ENCODE data around the gene OSBPL2.
A peak's percentile ranks its signal among the peaks of the same experiment; 100 is the strongest.

The OSBPL2 gene

GRCh38 chr20:62237801-62238568, at the start of gene OSBPL2:
TSS of gene OSBPL2 (plus strand) at chr20:62238521. CDS start at chr20:62256185, 17,664 bp downstream.
- H3K9me3 ChIP-seq (ENCODE audit: low read length) = no peaks in the 10 kb centered on the region
- peak within 1 kb of the TSS; percentile 34 for H3K9ac ChIP-seq (ENCODE audit: low read length)
- H3K4me1 ChIP-seq (ENCODE audit: insufficient read depth, low read length) = peaks cover 12% of the 10 kb centered on the region
- H3K27ac ChIP-seq (ENCODE audit: low read depth, low read length) = no peak within 1 kb of the TSS
- no peaks in the 10 kb centered on the region for H3K36me3 ChIP-seq (ENCODE audit: insufficient read depth, low read length)
- H3K4me3 ChIP-seq (ENCODE audit: low read depth in 1 of 2, low read length in 2 of 2) = peak within 1 kb of the TSS; percentile 65 to 82
- peaks cover 0 to 15% of the 10 kb centered on the region in 2 donors for H3K27me3 ChIP-seq (ENCODE audit: control insufficient read depth in 1 of 2, insufficient read depth in 2 of 2, low read length in 2 of 2)

- H3K27ac ChIP-seq (ENCODE audit: low read depth, low read length) = no peak overlapping the region
Observed at GRCh38 chr20:62190639-62191411, 47.5 kb upstream of the OSBPL2 start.

GRCh38 chr20:62191781-62192559, 46.4 kb upstream of the OSBPL2 start:
- no peaks in the 10 kb centered on the region for H3K4me1 ChIP-seq (ENCODE audit: insufficient read depth, low read length)
- peaks cover 15% of the 10 kb centered on the region for H3K36me3 ChIP-seq (ENCODE audit: insufficient read depth, low read length)
- no peak overlapping the region for H3K27ac ChIP-seq (ENCODE audit: low read depth, low read length)
- no peak overlapping the region for H3K9ac ChIP-seq (ENCODE audit: low read length)
- no peaks in the 10 kb centered on the region for H3K9me3 ChIP-seq (ENCODE audit: low read length)
- no peak overlapping the region for H3K4me3 ChIP-seq (ENCODE audit: low read depth in 1 of 2, low read length in 2 of 2)
- H3K27me3 ChIP-seq (ENCODE audit: control insufficient read depth in 1 of 2, insufficient read depth in 2 of 2, low read length in 2 of 2) = no peaks in the 10 kb centered on the region

More at GRCh38 chr20:62190639-62191411, 47.5 kb upstream of the OSBPL2 start:
- Histone ChIP-seq H3K4me1 (ENCODE audit: insufficient read depth, low read length) (no peaks in the 10 kb centered on the region), H3K9ac (ENCODE audit: low read length) (no peak overlapping the region), H3K36me3 (ENCODE audit: insufficient read depth, low read length) (peaks cover 15% of the 10 kb centered on the region), H3K27me3 (ENCODE audit: control insufficient read depth in 1 of 2, insufficient read depth in 2 of 2, low read length in 2 of 2) (no peaks in the 10 kb centered on the region), H3K9me3 (ENCODE audit: low read length) (no peaks in the 10 kb centered on the region), H3K4me3 (ENCODE audit: low read depth in 1 of 2, low read length in 2 of 2) (no peak overlapping the region)

- Histone ChIP-seq H3K36me3 (ENCODE audit: insufficient read depth, low read length) (peaks cover 21% of the 10 kb centered on the region), H3K27me3 (ENCODE audit: control insufficient read depth in 1 of 2, insufficient read depth in 2 of 2, low read length in 2 of 2) (no peaks in the 10 kb centered on the region), H3K4me1 (ENCODE audit: insufficient read depth, low read length) (no peaks in the 10 kb centered on the region), H3K4me3 (ENCODE audit: low read depth in 1 of 2, low read length in 2 of 2) (no peak overlapping the region), H3K9me3 (ENCODE audit: low read length) (no peaks in the 10 kb centered on the region), H3K27ac (ENCODE audit: low read depth, low read length) (no peak overlapping the region), H3K9ac (ENCODE audit: low read length) (no peak overlapping the region)
Observed at GRCh38 chr20:62192635-62193034, 45.7 kb upstream of the OSBPL2 start.

GRCh38 chr20:62193079-62194025, 45.0 kb upstream of the OSBPL2 start:
- Histone ChIP-seq H3K27ac (ENCODE audit: low read depth, low read length) (no peak overlapping the region), H3K9me3 (ENCODE audit: low read length) (no peaks in the 10 kb centered on the region), H3K9ac (ENCODE audit: low read length) (no peak overlapping the region), H3K4me1 (ENCODE audit: insufficient read depth, low read length) (no peaks in the 10 kb centered on the region), H3K36me3 (ENCODE audit: insufficient read depth, low read length) (peaks cover 28% of the 10 kb centered on the region), H3K4me3 (ENCODE audit: low read depth in 1 of 2, low read length in 2 of 2) (no peak overlapping the region), H3K27me3 (ENCODE audit: control insufficient read depth in 1 of 2, insufficient read depth in 2 of 2, low read length in 2 of 2) (no peaks in the 10 kb centered on the region)

- Histone ChIP-seq H3K9me3 (ENCODE audit: low read length) (no peaks in the 10 kb centered on the region), H3K27ac (ENCODE audit: low read depth, low read length) (no peak overlapping the region), H3K4me3 (ENCODE audit: low read depth in 1 of 2, low read length in 2 of 2) (no peak overlapping the region), H3K36me3 (ENCODE audit: insufficient read depth, low read length) (peaks cover 33% of the 10 kb centered on the region), H3K9ac (ENCODE audit: low read length) (no peak overlapping the region), H3K4me1 (ENCODE audit: insufficient read depth, low read length) (no peaks in the 10 kb centered on the region), H3K27me3 (ENCODE audit: control insufficient read depth in 1 of 2, insufficient read depth in 2 of 2, low read length in 2 of 2) (no peaks in the 10 kb centered on the region)
Observed at GRCh38 chr20:62195075-62195405, 43.3 kb upstream of the OSBPL2 start.

- H3K9ac ChIP-seq (ENCODE audit: low read length) = no peak overlapping the region
- no peaks in the 10 kb centered on the region for H3K9me3 ChIP-seq (ENCODE audit: low read length)
- H3K36me3 ChIP-seq (ENCODE audit: insufficient read depth, low read length) = peaks cover 35% of the 10 kb centered on the region
- no peaks in the 10 kb centered on the region for H3K4me1 ChIP-seq (ENCODE audit: insufficient read depth, low read length)
- no peak overlapping the region for H3K4me3 ChIP-seq (ENCODE audit: low read depth in 1 of 2, low read length in 2 of 2)
- no peak overlapping the region for H3K27ac ChIP-seq (ENCODE audit: low read depth, low read length)
- no peaks in the 10 kb centered on the region for H3K27me3 ChIP-seq (ENCODE audit: control insufficient read depth in 1 of 2, insufficient read depth in 2 of 2, low read length in 2 of 2)
Observed at GRCh38 chr20:62195736-62196135, 42.6 kb upstream of the OSBPL2 start.

- H3K4me1 ChIP-seq (ENCODE audit: insufficient read depth, low read length) = no peaks in the 10 kb centered on the region
- H3K36me3 ChIP-seq (ENCODE audit: insufficient read depth, low read length) = peaks cover 37% of the 10 kb centered on the region
- no peak overlapping the region for H3K9ac ChIP-seq (ENCODE audit: low read length)
- H3K27me3 ChIP-seq (ENCODE audit: control insufficient read depth in 1 of 2, insufficient read depth in 2 of 2, low read length in 2 of 2) = no peaks in the 10 kb centered on the region
- H3K4me3 ChIP-seq (ENCODE audit: low read depth in 1 of 2, low read length in 2 of 2) = no peak overlapping the region
- no peaks in the 10 kb centered on the region for H3K9me3 ChIP-seq (ENCODE audit: low read length)
- no peak overlapping the region for H3K27ac ChIP-seq (ENCODE audit: low read depth, low read length)
Observed at GRCh38 chr20:62196286-62196685, 42.0 kb upstream of the OSBPL2 start.

GRCh38 chr20:62197311-62197710, 41.0 kb upstream of the OSBPL2 start:
- Histone ChIP-seq H3K4me3 (ENCODE audit: low read depth in 1 of 2, low read length in 2 of 2) (no peak overlapping the region), H3K9ac (ENCODE audit: low read length) (no peak overlapping the region), H3K9me3 (ENCODE audit: low read length) (no peaks in the 10 kb centered on the region), H3K27me3 (ENCODE audit: control insufficient read depth in 1 of 2, insufficient read depth in 2 of 2, low read length in 2 of 2) (no peaks in the 10 kb centered on the region), H3K36me3 (ENCODE audit: insufficient read depth, low read length) (peaks cover 38% of the 10 kb centered on the region), H3K4me1 (ENCODE audit: insufficient read depth, low read length) (no peaks in the 10 kb centered on the region), H3K27ac (ENCODE audit: low read depth, low read length) (no peak overlapping the region)

- Histone ChIP-seq H3K4me1 (ENCODE audit: insufficient read depth, low read length) (no peaks in the 10 kb centered on the region), H3K9me3 (ENCODE audit: low read length) (no peaks in the 10 kb centered on the region), H3K4me3 (ENCODE audit: low read depth in 1 of 2, low read length in 2 of 2) (no peak overlapping the region), H3K9ac (ENCODE audit: low read length) (no peak overlapping the region), H3K27ac (ENCODE audit: low read depth, low read length) (no peak overlapping the region), H3K27me3 (ENCODE audit: control insufficient read depth in 1 of 2, insufficient read depth in 2 of 2, low read length in 2 of 2) (no peaks in the 10 kb centered on the region), H3K36me3 (ENCODE audit: insufficient read depth, low read length) (peaks cover 40% of the 10 kb centered on the region)
Observed at GRCh38 chr20:62197801-62198200, 40.5 kb upstream of the OSBPL2 start.

Data from muscle layer of colon (tissue), 2 donors.